ENCODE results near the gene WDR35. TPM values are rescaled to one million over a fixed set of nuclear protein-coding genes. Genes with fewer than 3 reads are reported as not detected.
A peak's percentile ranks its signal among the peaks of the same experiment; 100 is the strongest.

The WDR35 gene
- total RNA-seq, 1 donor from 2014 or later, result 15.0 TPM

- DNase-seq (ENCODE audit: extremely low spot score, unreplicated experiment), result no peak
- Mint-ChIP-seq H3K9me3 (peaks cover 5% of the 10 kb centered on the region), H3K4me3 (no peak overlapping the region), H3K27ac (no peak overlapping the region), H3K27me3 (no peaks in the 10 kb centered on the region), H3K4me1 (ENCODE audit: unreplicated experiment) (no peaks in the 10 kb centered on the region), H3K36me3 (peaks cover 39% of the 10 kb centered on the region)
- TF ChIP-seq CTCF (conservative IDR thresholded peaks at IDR 0.05), result no peak
These were observed 73.4 kb downstream of the WDR35 start for GRCh38 chr2:19916385-19916950.

GRCh38 chr2:19914266-19914975 lies 75.5 kb downstream of the WDR35 start:
- DNase-seq (ENCODE audit: extremely low spot score, unreplicated experiment), result no peak
- TF ChIP-seq CTCF (conservative IDR thresholded peaks at IDR 0.05), result no peak
- peaks cover 30% of the 10 kb centered on the region for H3K36me3 Mint-ChIP-seq
- no peak overlapping the region for H3K4me3 Mint-ChIP-seq
- peaks cover 5% of the 10 kb centered on the region for H3K9me3 Mint-ChIP-seq
- H3K4me1 Mint-ChIP-seq (ENCODE audit: unreplicated experiment), result no peaks in the 10 kb centered on the region
- H3K27ac Mint-ChIP-seq, result no peak overlapping the region
- H3K27me3 Mint-ChIP-seq, result no peaks in the 10 kb centered on the region

- Mint-ChIP-seq H3K9me3 (no peaks in the 10 kb centered on the region), H3K4me1 (ENCODE audit: unreplicated experiment) (no peaks in the 10 kb centered on the region), H3K36me3 (peaks cover 11% of the 10 kb centered on the region), H3K4me3 (no peak overlapping the region), H3K27me3 (no peaks in the 10 kb centered on the region), H3K27ac (no peak overlapping the region)
- no peak for DNase-seq (ENCODE audit: extremely low spot score, unreplicated experiment)
- TF ChIP-seq CTCF (conservative IDR thresholded peaks at IDR 0.05), result no peak
These were observed 77.9 kb downstream of the WDR35 start for GRCh38 chr2:19911808-19912509.

GRCh38 chr2:19902216-19902740 lies 87.6 kb downstream of the WDR35 start:
- Mint-ChIP-seq H3K4me1 (ENCODE audit: unreplicated experiment) (peaks cover 26% of the 10 kb centered on the region), H3K27ac (peak overlapping the region; percentile 99), H3K36me3 (no peaks in the 10 kb centered on the region), H3K9me3 (no peaks in the 10 kb centered on the region), H3K27me3 (peaks cover 7% of the 10 kb centered on the region), H3K4me3 (peak overlapping the region; percentile 95)
- no peak for DNase-seq (ENCODE audit: extremely low spot score, unreplicated experiment)
- no peak for TF ChIP-seq CTCF (conservative IDR thresholded peaks at IDR 0.05)

GRCh38 chr2:19901442-19902215 lies 88.3 kb downstream of the WDR35 start, which contains the start of gene TTC32:
Gene TTC32 (minus strand): TSS chr2:19901983. CDS start chr2:19901854, 129 bp downstream.
- H3K36me3 Mint-ChIP-seq, result no peaks in the 10 kb centered on the region
- DNase-seq (ENCODE audit: extremely low spot score, unreplicated experiment), result peak; percentile 94
- peak within 1 kb of the TSS; percentile 95 for H3K4me3 Mint-ChIP-seq
- H3K4me1 Mint-ChIP-seq (ENCODE audit: unreplicated experiment), result peaks cover 26% of the 10 kb centered on the region
- H3K27ac Mint-ChIP-seq, result peak within 1 kb of the TSS; percentile 99
- TF ChIP-seq CTCF (conservative IDR thresholded peaks at IDR 0.05), result no peak
- H3K9me3 Mint-ChIP-seq, result no peaks in the 10 kb centered on the region
- H3K27me3 Mint-ChIP-seq, result peaks cover 7% of the 10 kb centered on the region
